ENCODE results near the gene FOXN3.

GRCh38 chr14:89391556-89391955, 25.5 kb downstream of the FOXN3 start:
- no peak for TF ChIP-seq CTCF (IDR thresholded peaks at IDR 0.05; ENCODE audit: extremely low read depth in 1 of 2, insufficient read depth in 1 of 2, low read depth in 1 of 2, low read length in 2 of 2)
- no peak for TF ChIP-seq POLR2A (IDR thresholded peaks at IDR 0.05; ENCODE audit: low read depth, low read length)
- TF ChIP-seq POLR2AphosphoS5 (IDR thresholded peaks at IDR 0.05; ENCODE audit: insufficient read depth, low read depth, low read length), result no peak
- TF ChIP-seq JUN (IDR thresholded peaks at IDR 0.05; ENCODE audit: borderline replicate concordance, insufficient read depth, insufficient read length, low read depth), result no peak
- no peak for TF ChIP-seq MAX (IDR thresholded peaks at IDR 0.05; ENCODE audit: insufficient read depth, insufficient read length)
